Keratinocyte (primary cell): ENCODE results near the gene C1orf87.

Source experiments
- EZH2 ChIP-seq: IDR thresholded peaks from one replicate; pipeline ENCODE4 v1.6.1; 2012; ENCODE audit warnings: inconsistent platforms, mild to moderate bottlenecking, low read length, moderate library complexity
- TF ChIP-seq, protein P1 (sequence below), 3 experiments: IDR thresholded peaks in 1 of 3; conservative IDR thresholded peaks in 1 of 3; optimal IDR thresholded peaks in 1 of 3; 2 replicates in 2 of 3; 3 replicates in 1 of 3; pipeline versions ENCODE3 to v1.5.1; 2011; ENCODE audit warnings: low read length in 3 of 3, mild to moderate bottlenecking in 3 of 3, moderate library complexity in 2 of 3, control low read depth in 1 of 3, inconsistent platforms in 1 of 3; ENCODE audit not compliant: insufficient read depth in 2 of 3; ENCODE audit errors: extremely low read depth in 1 of 3

DNA sequence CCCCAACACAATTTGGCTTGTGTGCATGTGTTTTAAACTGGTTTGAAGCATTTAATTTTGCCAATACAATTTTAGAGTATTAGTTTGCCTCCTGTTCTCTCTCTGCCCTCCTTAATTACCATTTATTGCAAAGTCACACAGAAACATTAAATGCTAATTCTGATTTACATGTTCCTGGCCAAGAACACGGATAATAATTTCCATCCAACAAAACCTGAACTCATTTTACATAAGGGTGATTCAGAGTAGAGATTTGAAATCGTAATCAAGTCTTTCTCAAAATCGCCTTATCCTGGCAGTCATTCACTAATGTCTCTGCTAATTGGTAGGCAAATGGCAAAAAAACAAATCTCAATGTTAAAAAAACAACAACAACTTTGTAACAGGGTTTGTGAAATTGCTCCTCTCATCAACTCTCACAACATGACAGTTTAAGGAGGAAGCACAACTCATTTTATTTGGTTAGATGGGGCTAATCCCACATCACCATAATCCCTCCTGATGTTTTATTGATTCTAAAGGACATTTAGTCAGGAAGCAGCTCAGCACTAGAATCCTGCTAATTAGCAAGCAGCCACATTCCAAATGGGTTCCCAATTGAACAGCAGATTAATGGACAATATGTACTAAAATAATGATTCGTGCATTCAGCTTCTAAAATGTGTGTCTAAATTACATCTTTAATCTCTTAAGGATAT is 55.9 kb downstream of the C1orf87 start:
- TF ChIP-seq, protein P1, sequence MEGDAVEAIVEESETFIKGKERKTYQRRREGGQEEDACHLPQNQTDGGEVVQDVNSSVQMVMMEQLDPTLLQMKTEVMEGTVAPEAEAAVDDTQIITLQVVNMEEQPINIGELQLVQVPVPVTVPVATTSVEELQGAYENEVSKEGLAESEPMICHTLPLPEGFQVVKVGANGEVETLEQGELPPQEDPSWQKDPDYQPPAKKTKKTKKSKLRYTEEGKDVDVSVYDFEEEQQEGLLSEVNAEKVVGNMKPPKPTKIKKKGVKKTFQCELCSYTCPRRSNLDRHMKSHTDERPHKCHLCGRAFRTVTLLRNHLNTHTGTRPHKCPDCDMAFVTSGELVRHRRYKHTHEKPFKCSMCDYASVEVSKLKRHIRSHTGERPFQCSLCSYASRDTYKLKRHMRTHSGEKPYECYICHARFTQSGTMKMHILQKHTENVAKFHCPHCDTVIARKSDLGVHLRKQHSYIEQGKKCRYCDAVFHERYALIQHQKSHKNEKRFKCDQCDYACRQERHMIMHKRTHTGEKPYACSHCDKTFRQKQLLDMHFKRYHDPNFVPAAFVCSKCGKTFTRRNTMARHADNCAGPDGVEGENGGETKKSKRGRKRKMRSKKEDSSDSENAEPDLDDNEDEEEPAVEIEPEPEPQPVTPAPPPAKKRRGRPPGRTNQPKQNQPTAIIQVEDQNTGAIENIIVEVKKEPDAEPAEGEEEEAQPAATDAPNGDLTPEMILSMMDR (optimal IDR thresholded peaks at IDR 0.05 in 1 of 3, IDR thresholded peaks at IDR 0.05 in 1 of 3, conservative IDR thresholded peaks at IDR 0.05 in 1 of 3; ENCODE audit: extremely low read depth in 1 of 3, insufficient read depth in 2 of 3, low read length in 3 of 3): no peak
- no peak for TF ChIP-seq EZH2
